Activated naive CD4-positive, alpha-beta T cell (primary cell): Measurements from ENCODE around the gene ELAC1.

Experiments used
- DNase-seq, 4 experiments: peaks; one replicate each; lab custom pipeline; 2025; lab: John Stamatoyannopoulos, UW

Gene ELAC1

DNA sequence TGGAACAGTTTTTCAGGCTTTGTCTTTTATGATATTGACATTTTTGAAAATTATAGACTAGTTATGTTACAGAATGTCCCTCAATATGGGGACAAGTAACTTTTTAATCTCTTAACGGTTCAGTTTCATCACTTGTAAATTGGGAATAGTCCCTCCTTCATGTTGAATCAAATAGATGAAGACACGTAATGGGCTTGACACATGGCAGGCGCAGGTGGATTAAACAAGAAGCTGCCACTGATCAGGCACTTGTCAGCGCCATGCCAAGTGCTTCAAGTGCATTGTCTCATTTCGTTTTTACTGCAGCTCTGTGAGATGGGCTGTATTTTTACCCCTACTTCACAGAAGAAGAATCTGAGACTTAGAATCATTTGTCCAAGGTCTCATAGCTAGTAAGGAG lies 52.7 kb downstream of the ELAC1 start:
- DNase-seq: no peak

DNA sequence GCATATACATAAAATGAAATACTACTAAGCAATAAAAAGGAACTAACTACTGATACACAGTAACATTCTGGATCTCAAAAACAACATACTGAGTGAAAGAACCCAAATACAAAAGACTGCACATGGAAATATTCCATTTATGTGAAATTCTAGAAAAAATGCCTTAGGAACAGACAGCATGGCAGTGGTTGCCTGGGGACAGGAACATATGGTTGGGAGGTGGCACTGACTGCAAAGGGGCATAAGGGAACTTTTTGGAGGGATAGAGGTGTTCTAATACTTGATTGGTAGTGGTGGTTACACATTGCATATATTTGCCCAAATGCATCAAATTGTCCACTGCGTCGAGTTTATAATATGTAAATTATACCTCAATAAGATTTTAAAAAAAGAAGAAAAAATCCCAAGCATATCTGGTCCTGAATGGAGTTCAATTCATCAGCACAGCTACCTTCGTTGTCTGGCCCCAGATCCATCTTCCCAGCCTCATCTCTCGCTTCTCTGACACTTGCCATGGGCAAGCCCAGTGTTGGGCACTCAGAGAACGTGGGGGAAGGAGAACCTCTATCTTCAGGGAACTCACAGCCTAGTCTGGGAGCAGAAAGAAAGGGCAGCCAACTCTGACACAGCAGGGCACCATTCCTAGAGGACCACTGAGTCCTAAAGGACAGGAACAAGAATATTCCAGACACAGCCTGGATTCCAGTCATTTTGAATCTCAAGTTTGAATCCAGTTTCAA lies 53.6 kb downstream of the ELAC1 start:
- no peak for DNase-seq

DNA sequence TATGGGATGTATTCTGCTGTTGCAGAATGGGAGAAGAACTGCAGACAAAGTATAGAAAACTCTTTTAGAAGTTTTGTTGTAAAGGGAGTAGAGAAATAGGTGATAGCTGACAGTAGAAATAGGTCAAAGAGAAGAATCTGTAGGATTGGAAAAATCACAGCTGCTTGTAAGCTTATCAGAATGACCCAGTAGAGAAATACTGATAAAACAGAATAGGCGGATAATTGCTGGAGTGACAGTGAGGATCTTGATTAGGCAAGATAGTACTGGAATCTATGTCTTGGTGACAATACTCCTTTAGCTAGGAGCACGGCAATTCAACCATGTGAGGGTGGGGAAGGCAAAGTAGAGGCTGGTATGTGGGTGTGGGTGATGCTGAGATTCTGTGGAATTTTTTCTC lies 57.7 kb downstream of the ELAC1 start:
- DNase-seq: no peak

DNA sequence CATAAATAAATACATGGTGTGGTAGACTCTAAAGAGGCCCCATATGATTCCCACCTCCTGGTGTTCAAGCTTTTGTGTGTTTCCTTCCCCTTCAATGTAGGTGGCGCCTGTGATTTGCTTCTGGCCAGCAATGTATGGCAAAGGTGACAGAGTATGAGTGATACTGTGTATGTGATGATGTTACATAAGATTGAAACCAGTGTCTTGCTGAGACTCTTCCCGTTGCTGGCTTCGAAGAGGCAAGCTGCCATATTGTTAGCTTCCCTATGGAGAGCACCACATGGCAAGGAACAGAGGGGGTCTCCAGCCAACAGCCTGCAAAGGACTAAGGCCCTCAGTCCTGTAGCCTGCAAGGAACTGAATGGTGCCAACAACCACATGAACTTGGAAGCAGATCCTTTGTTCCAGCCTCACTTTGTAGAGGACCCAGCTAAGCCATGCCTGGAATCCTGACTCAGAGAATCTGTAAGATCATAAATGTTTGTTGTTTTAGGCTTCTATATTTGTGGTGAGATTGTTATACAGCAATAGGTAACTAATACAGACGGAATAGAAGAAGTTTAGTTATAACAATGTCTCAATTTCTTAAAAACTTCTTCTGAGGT lies 60.5 kb downstream of the ELAC1 start:
- no peak for DNase-seq

DNA sequence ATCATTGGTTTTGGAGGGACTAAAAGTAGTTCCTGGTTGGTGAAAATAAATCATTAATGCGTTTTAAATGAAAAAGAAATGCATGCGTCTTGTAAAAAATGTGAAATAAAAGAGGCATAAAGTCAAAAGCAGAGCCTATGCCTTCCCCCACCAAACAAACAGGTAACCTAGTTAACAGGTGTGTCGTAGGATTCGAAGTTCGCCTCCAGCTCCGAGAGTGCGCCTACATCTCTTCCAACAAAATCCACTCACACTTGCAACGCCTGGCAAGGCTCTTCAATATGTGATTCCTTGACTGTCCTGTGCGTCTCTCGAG lies 61.5 kb downstream of the ELAC1 start:
- DNase-seq: no peak

DNA sequence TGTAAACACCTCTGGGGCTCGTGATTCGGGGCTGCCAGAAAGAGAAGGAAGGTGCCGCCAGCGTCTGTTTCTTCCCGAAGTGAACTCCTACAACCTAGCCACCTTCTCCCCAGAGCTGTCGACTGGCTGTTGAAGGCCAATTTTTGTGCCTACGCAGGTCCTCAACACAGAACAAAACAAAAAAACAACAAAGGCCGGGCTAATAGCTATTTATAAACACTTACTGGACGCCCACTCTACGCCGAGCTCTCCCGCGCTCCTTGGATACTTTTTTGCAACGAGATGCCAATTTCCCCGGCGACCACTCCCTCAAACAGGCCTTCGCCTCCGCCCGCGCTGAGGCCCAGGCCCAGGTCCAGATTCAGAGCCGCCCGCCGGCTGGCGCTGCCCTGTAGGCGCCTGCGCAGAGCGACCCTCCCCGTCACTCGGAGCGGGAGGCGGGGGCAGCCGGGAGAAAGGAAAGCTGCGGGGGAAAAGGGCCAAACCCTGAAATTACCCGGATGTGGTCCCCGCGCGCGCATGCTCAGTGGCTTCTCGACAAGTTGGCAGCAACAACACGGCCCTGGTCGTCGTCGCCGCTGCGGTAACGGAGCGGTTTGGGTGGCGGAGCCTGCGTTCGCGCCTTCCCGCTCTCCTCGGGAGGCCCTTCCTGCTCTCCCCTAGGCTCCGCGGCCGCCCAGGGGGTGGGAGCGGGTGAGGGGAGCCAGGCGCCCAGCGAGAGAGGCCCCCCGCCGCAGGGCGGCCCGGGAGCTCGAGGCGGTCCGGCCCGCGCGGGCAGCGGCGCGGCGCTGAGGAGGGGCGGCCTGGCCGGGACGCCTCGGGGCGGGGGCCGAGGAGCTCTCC lies 62.1 kb downstream of the ELAC1 start, which contains the start of gene SMAD4:
Gene SMAD4 (plus strand): TSS at position 520 of the 843 bp plus-strand sequence. CDS start 16,834 bp downstream, outside the sequence.
- peak; percentile 96 to 98 (median 97) for DNase-seq

DNA sequence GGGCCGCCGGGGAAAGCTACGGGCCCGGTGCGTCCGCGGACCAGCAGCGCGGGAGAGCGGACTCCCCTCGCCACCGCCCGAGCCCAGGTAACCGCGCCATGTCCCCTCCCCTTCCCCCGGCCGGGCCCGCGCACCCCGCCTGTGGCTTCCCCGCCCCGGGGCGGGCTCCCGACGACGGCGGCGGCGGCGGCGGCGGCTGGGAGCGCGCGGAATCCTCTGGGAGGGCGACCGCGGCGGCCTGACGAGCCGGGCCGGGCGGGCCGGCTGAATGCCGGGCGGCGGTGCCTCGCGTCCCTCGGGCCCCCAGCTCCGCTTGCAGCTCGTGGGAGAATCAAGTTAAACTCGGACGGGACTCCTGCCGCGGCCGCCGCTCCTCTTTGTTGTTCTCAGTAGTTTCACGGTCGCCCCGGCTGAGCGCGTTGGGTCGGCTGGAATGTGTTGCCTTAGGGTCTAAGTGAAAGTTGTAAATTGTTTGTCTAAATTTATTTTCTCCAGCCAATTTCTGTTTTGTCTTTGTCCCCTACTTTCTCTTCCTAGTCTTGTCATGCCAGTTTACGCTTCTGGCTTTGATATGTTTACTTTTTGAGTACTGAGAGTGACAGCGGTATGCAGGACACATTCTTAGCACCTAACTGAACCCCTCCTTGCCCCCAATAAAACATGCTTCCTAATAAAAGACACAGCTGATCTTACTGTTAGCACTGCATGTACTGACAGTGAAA lies 62.9 kb downstream of the ELAC1 start:
- peak; percentile 18 to 67 (median 46) for DNase-seq

DNA sequence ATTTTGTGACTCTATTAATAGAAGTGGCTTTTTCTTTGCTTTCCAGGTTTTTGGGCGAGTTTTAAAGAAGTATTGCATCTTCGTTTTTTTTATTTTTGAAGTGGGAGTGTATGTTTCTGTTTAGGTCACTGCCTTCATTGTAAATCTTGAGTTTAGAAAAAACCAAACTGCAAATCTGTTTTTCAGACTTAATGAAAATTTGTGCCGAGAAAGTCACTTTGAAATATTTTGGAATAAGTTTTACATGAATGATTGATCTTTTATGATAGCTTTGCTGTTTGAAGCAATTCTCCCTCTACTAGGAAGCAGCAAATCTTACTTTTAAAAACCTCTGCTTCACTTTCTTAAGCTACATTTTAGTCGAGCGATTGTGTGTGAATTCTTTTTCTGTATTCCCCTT lies 64.4 kb downstream of the ELAC1 start:
- DNase-seq: no peak

DNA sequence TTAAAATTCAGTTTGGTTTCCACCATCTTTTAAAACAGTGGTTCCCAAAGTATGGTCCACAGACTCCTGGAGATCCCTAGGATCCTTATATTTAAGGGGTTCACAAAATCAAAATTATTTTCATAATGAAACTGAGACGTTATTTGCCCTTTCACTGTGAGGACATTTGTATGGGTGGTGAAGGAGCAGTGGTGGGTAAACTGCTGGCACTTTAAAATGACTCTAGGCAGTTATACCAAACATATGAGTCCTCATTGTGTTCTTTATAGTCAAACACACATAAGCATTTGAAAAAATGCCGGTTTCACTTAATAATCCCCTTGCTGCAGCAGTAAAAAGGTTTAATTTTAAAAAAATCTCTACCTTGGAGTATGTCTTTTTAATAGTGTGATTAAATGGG lies 69.4 kb downstream of the ELAC1 start:
- no peak for DNase-seq
